ENCODE results near the gene DDX52.
A peak's percentile ranks its signal among the peaks of the same experiment; 100 is the strongest.
"Not testable (repeated sequence)": the region's sequence is repeated elsewhere in the genome, so short reads cannot be mapped to it uniquely, and the experiment has no call there.

DDX52 gene

DNA sequence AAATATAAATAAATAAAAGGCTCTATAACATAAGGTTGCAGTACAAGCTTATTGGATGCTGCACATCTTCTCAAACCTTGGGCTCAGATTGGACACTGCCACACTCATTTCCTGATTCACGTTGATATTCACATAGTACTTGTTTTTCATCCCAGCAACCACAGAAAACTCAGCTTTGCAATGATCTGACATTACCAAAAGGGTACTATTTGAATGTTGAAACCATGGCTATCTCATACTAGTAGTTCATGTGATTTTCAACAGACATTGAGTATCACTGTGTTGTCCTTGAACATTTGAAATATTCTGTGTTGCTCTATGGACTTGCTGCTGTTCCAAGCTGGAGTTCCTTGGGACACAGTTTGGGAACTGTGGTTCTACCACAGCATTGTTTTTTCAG is 14.0 kb upstream of the DDX52 start:
- DNase-seq (ENCODE audit: low read depth, low spot score) = no peak
- H3K27ac ChIP-seq = no peak overlapping the region

DNA sequence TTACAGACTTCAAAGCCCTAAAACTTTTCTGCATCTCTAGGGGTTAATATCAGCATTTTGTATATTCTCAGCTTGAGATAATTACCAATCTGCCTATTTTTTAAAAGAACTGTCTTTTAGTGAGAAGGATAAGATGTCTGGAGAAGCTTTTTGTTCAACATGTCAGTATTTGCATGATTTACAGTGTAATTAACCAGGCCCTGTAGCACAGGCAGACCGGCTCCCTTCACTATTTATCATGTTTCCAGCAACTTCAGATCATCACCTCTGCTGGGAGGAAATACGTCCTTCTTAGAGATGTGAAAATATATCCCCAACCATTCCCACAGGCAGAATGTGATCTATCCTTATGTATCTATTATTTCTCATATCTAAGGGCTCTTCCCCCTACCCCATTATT is 8.6 kb upstream of the DDX52 start:
- DNase-seq (ENCODE audit: low read depth, low spot score) = no peak
- no peak overlapping the region for H3K27ac ChIP-seq

DNA sequence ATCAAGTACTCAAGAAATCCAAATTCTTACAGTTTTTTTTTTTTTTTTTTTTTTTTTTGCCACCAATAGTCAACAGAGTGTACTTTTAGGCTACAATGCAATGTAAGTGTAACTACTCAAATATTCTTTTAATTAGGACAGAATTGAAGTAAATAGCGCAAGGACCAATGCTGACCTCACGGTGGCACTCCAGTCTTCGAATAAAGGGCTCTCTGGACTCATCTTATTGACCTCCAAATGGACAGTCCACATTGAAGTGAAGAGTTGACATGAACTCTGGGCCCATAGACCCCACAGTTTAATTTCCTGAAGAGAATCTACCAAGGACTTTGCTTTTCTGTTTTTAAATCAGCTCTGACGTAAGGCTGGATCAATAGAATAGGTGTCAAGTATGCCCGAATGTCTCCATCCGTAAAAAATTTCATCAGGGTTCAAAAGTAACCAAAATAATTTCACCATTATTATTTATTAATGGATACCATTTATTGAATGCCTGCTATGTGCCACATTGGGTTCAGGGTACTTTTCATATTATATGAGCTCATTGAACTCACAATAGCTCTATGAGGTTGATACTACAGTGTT is 7.3 kb upstream of the DDX52 start:
- no peak overlapping the region for H3K27ac ChIP-seq
- no peak for DNase-seq (ENCODE audit: low read depth, low spot score)

DNA sequence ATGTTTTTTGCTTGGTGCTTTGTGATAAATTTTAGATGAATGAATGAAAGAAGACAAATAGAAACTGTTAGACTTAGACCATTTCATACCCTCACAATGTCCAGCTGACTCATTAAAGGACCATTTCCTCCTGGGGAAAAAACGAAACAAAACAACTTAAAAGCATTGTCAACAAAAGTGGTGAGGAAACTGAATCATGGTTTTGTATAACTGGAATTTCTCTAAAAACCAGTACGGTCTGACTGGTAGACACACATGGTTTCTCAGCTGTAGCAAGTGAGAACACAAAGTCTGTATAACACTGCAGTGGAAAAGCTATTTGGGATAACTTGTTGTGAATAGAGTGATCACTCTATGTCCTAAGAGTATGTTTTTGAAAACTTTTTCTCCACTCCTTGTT is 5.3 kb upstream of the DDX52 start:
- DNase-seq (ENCODE audit: low read depth, low spot score) = peak; percentile 18
- H3K27ac ChIP-seq = peak overlapping the region; percentile 38

DNA sequence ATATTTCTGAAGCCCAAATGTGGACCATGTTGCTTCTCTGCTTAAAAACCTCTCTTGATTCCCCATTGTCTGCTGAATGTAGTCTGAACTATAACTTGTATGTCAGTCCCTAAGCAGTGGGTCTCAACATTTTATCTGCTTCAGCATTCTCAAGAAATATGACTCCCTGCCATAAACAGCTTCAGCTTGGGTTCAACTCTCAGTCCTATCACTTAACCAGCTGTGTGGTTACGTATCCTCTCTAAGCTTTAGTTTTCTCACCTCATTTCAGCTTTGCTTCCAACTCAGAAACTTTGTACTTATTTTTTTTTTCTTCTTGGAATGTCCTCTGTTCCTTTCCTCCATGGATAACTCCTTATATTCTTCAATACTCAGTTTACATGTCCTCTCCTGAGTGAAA is 4.6 kb upstream of the DDX52 start:
- no peak for DNase-seq (ENCODE audit: low read depth, low spot score)
- no peak overlapping the region for H3K27ac ChIP-seq

DNA sequence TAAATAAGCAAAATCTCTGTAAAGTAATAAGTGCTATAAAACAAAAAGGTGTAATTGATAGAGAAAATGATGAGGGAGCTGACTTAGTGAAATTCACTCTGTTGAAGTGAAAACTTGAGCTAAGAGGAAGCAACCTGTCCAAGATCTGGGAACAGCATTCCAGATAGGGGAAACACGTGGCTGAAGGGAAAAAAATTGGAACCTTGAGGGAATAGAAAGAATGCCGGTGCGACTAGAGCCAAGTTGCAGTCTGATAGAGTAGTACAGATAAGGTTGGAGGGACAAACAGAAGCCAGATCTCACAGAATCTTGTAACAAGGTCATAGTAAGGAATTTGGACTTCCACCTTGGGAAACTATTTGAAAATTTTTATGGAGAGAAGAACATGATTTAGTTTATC is 623 bp upstream of the DDX52 start:
- no peak for DNase-seq (ENCODE audit: low read depth, low spot score)
- peak overlapping the region; percentile 70 for H3K27ac ChIP-seq

DNA sequence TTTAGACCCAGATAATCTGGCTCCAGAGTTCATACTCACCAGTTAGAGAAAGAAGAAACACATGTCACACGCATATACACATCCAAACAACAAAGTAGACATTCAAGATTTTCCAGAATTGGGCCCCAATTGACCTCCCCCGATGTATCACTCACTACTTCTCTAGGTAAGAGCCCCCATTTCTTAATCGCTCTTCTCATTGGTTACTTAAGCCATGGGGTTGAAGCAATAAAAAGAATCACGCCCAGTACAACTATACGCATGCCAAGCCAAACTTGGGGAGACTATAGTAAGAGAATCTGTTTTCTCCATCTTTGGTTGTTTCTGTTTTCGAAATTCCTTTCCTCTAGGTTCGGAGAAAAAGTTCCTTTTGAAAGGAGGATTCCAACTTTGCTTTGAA is 565 bp downstream of the DDX52 start:
- peak overlapping the region; percentile 70 for H3K27ac ChIP-seq
- peak; percentile 20 for DNase-seq (ENCODE audit: low read depth, low spot score)

DNA sequence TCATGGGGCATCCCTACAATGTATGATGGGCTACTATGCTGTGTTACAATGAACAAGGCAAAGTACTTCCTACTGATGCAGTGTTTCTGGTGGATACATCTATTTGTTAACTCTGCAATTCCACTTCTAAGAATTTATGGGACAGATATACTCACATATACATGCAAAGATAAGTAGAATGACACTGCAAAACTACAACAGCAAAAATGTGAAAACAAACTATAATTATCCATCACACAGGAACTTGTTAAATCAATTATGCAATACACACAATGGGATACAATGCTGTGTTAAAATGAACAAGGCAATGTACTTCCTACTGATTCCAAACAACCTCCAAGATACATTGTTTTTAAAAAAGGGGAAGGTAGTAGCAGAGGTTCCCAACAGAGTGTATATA is 3.2 kb downstream of the DDX52 start:
- DNase-seq (ENCODE audit: low read depth, low spot score) = no peak

DNA sequence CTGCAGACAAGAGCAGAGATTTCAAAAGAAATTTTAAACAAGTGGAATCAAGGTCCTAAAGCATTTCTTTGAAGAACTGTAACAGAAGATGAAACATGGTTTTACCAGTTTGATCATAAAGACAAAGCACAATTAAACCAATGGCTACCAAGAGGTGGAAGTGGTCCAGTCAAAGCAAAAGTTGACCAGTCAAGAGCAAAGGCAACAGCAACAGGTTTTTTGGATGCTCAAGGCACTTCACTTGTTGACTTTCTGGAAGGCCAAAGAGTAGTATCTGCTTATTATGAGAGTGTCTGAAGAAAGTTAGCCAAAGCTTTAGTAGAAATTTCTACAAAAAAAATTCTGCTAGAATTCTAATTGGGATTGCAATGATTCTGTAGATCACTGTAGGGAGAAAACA is 5.3 kb downstream of the DDX52 start:
- DNase-seq (ENCODE audit: low read depth, low spot score) = no peak
- H3K27ac ChIP-seq = no peak overlapping the region

More for the DNA sequence above, 3.2 kb downstream of the DDX52 start:
- no peak overlapping the region for H3K27ac ChIP-seq

DNA sequence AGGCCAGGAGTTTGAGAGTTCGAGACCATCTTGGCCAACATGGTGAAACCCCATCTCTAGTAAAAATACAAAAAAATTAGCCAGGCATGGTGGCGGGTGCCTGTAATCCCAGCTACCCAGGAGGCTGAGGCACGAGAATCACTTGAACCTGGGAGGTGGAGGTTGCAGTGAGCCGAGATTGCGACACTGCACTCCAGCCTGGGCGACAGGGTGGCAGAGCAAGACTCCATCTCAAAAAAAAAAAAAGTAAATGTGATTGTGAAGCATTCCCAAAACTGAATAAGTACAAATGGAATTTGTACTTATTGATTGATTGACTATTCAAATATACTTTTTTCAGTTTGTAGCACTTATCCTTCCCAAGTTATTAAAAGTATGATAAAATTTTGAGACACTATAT is 26.8 kb downstream of the DDX52 start:
- not testable (repeated sequence) for DNase-seq (ENCODE audit: low read depth, low spot score); H3K27ac ChIP-seq

DNA sequence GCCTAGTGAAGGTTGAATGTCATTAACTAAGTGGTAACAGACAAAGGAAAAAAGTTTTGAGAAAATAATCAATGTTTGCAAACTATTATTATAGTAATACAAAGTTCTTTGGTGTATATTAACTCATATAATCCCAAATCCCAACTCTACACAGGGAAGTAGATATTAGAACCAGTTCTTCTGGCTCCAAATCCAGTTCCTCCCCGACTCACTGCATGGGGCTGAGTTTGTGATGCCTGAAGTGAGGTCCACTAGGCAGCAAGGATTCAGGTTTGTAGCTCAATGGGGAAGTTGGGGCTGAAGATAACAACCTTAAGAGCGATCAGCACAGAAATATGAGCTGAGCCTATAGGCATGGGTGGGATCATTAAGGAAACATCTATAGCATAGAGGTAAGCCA is 28.4 kb downstream of the DDX52 start:
- no peak for DNase-seq (ENCODE audit: low read depth, low spot score)
- H3K27ac ChIP-seq = peak overlapping the region; percentile 61

DNA sequence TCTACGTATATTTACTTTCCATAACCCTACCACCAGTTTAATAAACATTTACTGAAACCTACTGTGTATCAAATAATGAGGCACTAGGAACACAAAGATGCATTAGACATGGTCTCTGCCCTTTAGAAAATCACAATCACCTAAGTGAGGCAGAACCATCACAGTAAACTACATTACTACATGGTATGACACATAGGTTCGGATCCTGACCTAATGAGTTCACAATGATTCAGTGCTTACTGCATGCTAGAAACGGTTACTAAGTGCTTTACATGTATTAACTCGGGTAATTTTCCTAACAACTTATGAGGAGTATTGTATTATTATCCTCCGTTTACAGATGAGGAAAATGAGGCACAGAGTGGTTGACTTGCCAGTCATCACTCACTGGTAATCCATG is 28.9 kb downstream of the DDX52 start:
- peak overlapping the region; percentile 61 for H3K27ac ChIP-seq
- DNase-seq (ENCODE audit: low read depth, low spot score) = peak; percentile 46

DNA sequence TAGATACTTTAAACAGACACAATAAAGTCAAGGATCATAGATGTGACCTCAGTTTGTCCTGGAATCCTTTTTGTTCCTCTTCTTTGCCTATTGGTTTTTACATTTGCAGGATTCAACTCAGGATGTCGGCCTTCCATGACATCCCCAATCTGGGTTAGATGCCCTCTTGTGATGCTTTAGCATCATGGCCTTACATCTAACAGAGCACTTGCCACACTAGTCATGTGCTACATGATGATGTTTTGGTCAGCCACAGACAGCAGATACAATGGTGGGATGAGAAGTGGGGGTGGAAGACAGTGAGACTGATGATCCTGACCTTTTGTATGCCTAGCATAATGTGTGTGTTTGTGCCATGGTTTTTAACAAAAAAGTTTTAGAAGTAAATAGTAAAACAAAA is 32.3 kb downstream of the DDX52 start:
- no peak for DNase-seq (ENCODE audit: low read depth, low spot score)
- no peak overlapping the region for H3K27ac ChIP-seq

DNA sequence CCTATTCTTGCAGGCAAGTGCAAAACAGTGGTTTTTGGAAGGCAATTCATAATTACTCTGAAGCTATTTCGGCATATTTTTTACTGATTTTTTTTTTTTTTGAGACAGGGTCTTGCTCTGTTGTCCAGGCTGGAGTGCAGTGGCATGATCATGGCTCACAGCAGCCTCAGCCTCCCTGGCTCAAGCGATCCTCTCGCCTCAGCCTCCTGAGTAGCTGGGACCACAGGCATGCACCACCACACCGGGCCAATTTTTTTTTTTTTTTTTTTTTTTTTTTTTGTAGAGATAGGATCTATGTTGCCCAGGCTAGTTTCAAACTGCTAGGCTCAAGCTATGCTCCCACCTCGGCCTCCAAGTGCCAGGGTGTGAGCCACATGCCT is 33.2 kb downstream of the DDX52 start:
- not testable (repeated sequence) for DNase-seq (ENCODE audit: low read depth, low spot score)
- H3K27ac ChIP-seq = peak overlapping the region; percentile 57

DNA sequence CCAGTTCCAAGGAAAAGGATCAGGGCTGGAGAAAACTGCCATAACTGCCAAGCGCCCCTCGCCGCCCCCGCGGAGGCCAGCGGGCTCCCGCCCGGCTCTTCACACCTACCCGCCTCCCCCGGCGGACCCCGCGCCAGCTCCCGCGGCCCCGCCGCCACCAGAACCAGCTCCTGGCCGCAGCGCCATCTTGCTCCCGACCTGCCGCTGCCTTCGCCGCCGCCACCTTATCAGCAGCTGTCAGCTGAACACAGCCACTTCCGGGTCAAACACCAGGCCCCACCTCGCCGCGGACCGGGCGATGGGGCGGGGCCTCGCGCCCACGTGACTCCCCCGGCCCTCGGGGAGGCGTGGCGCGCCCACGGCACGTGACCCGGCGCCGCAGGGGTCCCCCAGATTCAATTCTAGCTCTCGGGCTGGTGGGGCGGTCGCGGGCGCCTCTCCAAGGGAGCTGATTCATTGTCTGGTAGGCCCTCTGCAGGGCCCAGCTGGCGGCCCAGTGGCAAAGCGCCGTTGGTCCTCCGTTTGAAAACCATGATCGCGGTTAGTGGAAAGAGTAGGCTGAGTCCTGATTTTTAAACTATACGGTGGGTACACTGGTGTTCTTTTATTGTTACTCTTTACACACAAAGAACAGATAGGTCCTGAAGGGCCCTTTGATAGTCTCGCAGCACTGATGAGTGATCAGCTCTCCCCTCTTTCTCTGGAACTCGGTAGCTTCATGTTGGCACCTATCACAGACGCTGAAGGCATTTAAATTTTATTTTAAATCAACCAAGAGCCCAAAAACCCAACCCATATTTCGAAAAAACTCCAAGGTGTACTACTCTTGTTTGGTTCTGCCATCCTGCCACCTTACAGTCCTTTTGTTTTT is 33.8 kb downstream of the DDX52 start, which contains the start of gene SYNRG:
SYNRG (minus strand) TSS at position 249 of the 871 bp plus-strand sequence; CDS start at position 186, 63 bp downstream.
- H3K27ac ChIP-seq = peak within 1 kb of the TSS; percentile 57
- peak; percentile 49 for DNase-seq (ENCODE audit: low read depth, low spot score)

DNA sequence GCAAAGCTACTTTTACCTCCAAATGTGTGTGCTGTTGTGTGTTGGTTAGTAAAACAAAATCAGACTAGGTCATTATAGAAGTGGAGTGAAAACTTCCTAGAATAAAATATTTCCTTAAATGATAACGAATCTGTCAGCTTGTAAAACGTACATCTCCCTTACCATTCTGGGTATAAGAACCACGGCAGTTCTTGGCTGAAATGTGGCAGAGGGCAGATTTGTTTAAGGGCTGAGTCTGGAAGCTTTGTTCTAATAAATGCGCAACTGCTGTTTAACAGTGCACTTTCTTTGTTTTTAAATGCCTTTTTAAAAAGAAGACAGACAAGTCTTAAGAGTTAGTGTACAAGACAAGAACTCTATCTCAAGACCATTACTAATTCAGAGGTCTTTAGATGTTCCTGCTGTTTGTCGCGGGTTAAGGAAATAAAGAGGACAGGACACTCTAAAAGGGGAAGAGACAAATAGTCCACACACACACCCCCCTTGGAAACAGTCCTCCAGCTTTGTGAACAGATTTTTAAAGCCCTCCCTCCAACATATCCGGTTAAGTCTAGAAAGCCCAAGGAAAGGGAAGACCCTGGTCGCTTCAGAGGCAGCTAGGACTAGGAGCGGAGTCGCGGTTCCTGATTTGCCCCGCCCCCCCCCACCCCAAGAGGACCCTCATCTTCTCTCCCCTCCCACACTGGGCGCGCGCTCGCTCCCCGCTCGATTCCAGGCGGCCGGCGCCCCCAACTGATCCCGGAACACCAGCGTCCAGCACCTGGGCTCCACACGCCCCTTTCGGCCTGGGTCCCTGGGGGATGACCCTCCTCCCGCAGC is 34.7 kb downstream of the DDX52 start:
- H3K27ac ChIP-seq = peak overlapping the region; percentile 57
- no peak for DNase-seq (ENCODE audit: low read depth, low spot score)

DNA sequence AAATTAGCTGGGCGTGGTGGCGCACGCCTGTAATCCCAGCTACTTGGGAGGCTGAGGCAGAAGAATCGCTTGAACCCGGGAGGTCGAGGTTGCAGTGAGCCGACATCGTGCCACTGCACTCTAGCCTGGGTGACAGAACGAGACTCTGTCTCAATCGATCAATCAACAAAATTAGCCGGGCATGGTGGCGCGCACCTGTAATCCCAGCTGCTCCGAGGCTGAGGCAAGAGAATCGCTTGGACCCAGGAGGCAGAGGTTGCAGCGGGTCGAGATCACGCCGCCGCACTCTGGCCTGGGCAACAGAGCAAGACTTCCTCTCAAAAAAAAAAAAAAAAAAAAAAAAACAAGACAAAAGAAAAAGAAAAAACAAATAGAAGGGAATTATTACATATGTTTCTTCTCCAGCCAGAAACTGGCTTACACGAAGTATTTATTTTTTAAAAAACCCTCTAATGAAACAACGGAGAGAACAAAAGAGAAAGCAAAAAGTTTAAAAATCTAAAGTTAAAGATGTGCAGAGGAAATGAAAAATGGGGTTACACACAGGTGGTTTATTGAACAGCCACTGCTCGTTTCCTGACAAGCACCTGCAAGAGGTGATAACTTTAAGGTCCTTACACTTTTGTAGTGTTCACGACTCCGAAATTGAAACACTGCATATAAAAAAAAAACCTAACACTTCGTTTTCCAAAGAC is 35.5 kb downstream of the DDX52 start:
- no peak overlapping the region for H3K27ac ChIP-seq
- no peak for DNase-seq (ENCODE audit: low read depth, low spot score)

DNA sequence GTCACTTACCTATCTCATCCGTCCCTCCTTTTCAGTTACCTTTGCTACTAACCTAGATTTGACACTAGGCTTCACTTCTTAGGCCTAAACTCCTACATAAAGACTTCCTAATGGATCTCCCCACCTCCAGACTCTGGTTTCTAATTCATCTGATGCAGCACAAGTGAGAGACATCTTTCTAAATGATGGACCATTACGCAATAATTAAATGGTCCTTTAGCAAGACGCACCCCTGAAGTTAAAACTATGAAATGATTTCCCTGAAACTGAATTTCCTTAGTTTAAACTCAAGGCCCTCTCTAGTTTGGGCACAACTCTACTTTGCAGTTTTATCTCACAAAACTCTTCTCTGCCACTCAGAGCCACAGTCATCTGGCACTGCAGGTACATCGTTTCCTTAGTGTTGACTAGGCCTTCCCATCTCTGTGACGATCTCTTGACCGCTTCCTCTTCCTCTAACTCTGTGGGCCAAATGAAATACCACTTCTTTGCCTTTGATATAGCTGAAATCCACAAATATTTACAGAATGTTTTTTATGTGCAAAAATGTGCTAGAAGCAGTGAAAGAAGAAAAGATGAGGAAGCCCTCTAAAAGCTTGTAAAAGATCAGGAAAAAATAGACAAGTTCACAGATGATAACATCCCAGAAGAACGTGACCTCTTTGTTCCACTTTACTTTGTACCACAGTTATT is 37.3 kb downstream of the DDX52 start:
- DNase-seq (ENCODE audit: low read depth, low spot score) = no peak
- H3K27ac ChIP-seq = no peak overlapping the region

DNA sequence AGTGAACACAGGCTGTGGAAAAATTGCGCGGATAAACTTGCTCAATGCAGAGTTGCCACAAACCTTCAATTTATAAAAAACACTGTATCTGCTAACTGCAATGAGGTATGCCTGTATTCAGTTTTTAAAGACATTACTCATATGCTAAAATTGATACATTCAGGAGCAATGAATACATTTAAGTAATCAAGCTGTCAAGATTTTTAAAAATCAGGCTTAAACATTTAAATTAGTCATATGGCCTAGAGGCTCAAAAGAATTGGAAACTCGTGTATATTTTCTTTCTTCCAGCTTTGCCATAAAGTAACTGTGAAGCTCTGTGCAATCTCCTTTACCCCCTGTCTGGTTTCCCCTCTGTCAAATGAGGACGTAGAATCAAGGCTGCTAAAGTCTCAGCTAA is 38.2 kb downstream of the DDX52 start:
- DNase-seq (ENCODE audit: low read depth, low spot score) = no peak
- no peak overlapping the region for H3K27ac ChIP-seq

DNA sequence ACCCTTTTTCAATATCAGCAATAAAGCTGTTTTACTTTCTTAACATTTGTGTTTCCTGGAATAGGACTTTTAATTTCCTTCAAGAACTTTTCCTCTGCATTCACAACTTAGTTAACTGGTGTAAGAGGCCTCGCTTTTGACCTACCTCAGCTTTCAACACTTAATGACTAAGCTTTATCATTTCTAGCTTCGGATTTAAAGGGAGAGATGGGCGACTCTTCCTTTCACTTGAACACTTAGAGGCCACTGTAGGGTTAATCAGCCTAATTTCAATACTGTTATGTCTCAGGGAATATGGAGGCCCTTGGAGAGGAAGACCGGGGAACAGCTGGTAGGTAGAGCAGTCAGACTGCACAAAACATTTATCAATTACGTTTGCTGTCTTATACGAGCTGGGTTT is 38.7 kb downstream of the DDX52 start:
- no peak for DNase-seq (ENCODE audit: low read depth, low spot score)
- no peak overlapping the region for H3K27ac ChIP-seq

Data from epithelial cell of prostate (primary cell).